ENCODE results near the gene SGPL1. TPM values are rescaled to one million over a fixed set of nuclear protein-coding genes. Genes with fewer than 3 reads are reported as not detected.

SGPL1 gene
- total and polyA plus RNA-seq, 2 of the 8 experiments (the other 6 are each of a cell fraction or from before 2014, with no cell fraction given) = 20.5 to 51.6 TPM

- no peak for TF ChIP-seq CHD7 (IDR thresholded peaks at IDR 0.05; ENCODE audit: insufficient replicate concordance, low read length)
- no peak for TF ChIP-seq SP2 (IDR thresholded peaks at IDR 0.05; ENCODE audit: low read length)
- no peak for TF ChIP-seq POLR2AphosphoS5 (IDR thresholded peaks at IDR 0.05; ENCODE audit: low read depth, low read length)
- no peak for TF ChIP-seq CBX5 (IDR thresholded peaks at IDR 0.05; ENCODE audit: low read depth, low read length)
- TF ChIP-seq JUND (IDR thresholded peaks at IDR 0.05; ENCODE audit: low read length) = no peak
- TF ChIP-seq KDM5A (IDR thresholded peaks at IDR 0.05; ENCODE audit: low read length) = no peak
- no peak for TF ChIP-seq RFX5 (IDR thresholded peaks at IDR 0.05; ENCODE audit: borderline replicate concordance, low read depth, low read length)
Measured at GRCh38 chr10:70879207-70879606, 63.5 kb downstream of the SGPL1 start (continued).
